ENCODE results near the gene SLC25A21. TPM values are rescaled to one million over a fixed set of nuclear protein-coding genes. Genes with fewer than 3 reads are reported as not detected.

SLC25A21 gene
- total and polyA plus RNA-seq, 5 donors: 0.84 to 1.9 (median 1.3) TPM

DNA sequence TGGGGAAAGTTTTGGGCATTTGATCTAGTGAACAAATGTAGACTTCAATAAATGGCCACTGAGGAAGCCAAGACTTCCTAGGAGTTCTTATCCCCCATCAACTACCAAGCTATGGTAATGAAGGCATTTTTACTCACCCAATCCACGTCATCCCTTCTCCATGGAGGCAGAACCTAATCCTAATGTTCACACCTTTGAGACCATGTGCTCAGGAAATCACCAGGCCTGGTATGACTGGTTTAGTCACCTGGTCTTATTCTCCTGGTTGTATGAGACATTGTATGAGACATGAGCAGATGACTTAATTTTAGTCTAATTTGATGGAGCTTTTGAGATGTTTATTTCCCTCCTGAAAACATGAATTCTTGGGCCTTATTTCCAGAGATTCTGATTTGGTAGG, 422.2 kb downstream of the SLC25A21 start:
- Histone ChIP-seq H3K4me1 (ENCODE audit: control insufficient read depth, insufficient read depth, low read length) (no peaks in the 10 kb centered on the region), H3K27ac (ENCODE audit: low read length) (no peak overlapping the region), H3K4me3 (ENCODE audit: low read length) (no peak overlapping the region), H3K9me3 (ENCODE audit: control insufficient read depth, low read length) (no peaks in the 10 kb centered on the region), H3K27me3 (ENCODE audit: control insufficient read depth, insufficient read depth) (no peaks in the 10 kb centered on the region)
- DNase-seq (no peak), ATAC-seq (no peak)
- whole genome bisulfite sequencing: 62% methylated on average over 1 of the region's 1 CpG
- intact Hi-C loops (cut with DNase I): no loop called here

DNA sequence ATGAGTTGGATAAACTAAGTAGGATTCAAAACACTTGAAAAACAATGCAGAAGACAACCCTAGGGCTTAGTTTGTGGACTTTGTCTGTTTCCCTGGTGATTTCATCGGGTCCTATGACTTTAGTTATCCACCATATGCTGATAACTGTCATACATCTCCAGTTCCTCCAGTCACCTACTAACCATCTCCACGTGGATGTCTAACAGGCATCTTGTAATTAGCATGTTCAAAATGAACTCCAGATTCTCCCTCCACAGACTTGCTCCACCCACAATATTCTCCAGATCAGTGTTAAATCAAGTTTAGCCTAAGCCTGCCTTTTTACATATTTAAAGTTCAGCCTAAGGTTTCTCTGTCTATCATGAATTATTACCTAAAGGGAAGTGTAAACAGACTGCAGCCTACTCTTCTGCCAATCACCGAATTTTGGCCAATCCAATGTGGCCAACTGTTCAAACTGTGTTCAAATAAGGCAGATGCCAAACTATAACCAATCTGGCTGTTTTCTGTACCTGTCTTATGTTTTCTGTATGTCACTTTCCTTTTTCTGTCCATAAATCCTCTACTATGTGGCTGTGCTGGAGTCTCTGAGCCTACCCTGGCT, 423.7 kb downstream of the SLC25A21 start:
- H3K4me1 ChIP-seq (ENCODE audit: control insufficient read depth, insufficient read depth, low read length): no peaks in the 10 kb centered on the region
- no peak overlapping the region for H3K4me3 ChIP-seq (ENCODE audit: low read length)
- no peak for DNase-seq
- no peaks in the 10 kb centered on the region for H3K9me3 ChIP-seq (ENCODE audit: control insufficient read depth, low read length)
- H3K27ac ChIP-seq (ENCODE audit: low read length): no peak overlapping the region
- intact Hi-C loops (cut with DNase I): no loop called here
- WGBS: 63% methylated on average over 3 of the region's 3 CpGs
- no peaks in the 10 kb centered on the region for H3K27me3 ChIP-seq (ENCODE audit: control insufficient read depth, insufficient read depth)
- no peak for ATAC-seq

DNA sequence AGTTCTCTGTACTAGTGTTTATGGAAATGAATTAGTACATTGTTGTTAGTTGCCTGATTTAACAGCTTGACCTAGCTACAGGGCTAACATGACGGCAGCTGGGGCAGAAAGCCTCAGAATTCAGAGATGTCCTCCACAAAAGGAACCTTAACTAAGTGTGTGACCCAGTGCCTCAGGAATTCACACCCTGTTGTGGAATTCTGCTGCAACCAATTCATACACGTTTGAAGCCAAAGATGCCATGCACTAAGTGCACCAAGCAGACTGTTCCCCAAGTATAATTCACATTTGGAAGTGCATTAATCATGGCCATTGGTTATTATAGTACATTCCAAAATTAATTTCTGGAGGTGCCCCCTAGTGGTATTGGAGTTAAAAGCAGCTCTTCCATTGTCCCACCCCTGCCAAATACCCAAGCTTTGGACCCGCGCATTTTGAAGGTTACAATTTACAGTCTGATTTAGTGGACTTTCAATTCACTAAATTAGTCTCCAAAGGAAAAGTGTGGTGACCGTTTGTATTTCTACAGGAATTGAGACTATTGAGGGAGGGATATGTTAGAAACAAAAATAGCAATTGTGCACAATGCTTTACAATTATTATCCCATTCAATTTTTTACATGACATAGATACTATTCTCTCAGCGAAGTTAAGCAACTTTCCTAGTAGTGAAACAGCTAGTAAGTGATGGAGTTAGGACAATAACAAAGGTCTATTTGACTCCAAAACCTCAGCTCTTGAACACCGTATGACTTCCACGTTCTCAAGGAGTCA, 424.8 kb downstream of the SLC25A21 start:
- intact Hi-C loops (cut with DNase I): no loop called here
- WGBS: 45% methylated on average over 8 of the region's 8 CpGs
- no peaks in the 10 kb centered on the region for H3K4me1 ChIP-seq (ENCODE audit: control insufficient read depth, insufficient read depth, low read length)
- no peak for ATAC-seq
- H3K4me3 ChIP-seq (ENCODE audit: low read length): no peak overlapping the region
- no peaks in the 10 kb centered on the region for H3K9me3 ChIP-seq (ENCODE audit: control insufficient read depth, low read length)
- no peak for DNase-seq
- no peak overlapping the region for H3K27ac ChIP-seq (ENCODE audit: low read length)
- no peaks in the 10 kb centered on the region for H3K27me3 ChIP-seq (ENCODE audit: control insufficient read depth, insufficient read depth)

DNA sequence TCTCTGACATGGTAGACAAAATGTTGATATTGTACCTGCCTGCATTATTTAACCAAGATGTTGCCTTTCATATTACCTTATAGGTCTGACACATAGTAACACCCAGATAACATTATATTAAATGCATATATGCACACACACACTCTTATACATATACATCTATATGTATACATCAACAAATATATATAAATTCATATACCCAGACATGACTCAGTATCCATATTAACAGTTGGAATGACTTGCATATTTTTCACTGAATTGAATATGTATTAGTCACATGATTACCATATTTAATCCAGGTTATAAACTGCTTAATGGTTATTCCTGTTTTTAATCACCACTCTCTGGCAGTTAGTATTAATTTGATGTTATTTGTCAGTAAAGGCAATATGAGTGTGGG, 425.5 kb downstream of the SLC25A21 start:
- Histone ChIP-seq H3K4me3 (ENCODE audit: low read length) (no peak overlapping the region), H3K27me3 (ENCODE audit: control insufficient read depth, insufficient read depth) (no peaks in the 10 kb centered on the region), H3K27ac (ENCODE audit: low read length) (no peak overlapping the region), H3K9me3 (ENCODE audit: control insufficient read depth, low read length) (no peaks in the 10 kb centered on the region), H3K4me1 (ENCODE audit: control insufficient read depth, insufficient read depth, low read length) (no peaks in the 10 kb centered on the region)
- ATAC-seq: no peak
- no peak for DNase-seq
- intact Hi-C loops (cut with DNase I): no loop called here

DNA sequence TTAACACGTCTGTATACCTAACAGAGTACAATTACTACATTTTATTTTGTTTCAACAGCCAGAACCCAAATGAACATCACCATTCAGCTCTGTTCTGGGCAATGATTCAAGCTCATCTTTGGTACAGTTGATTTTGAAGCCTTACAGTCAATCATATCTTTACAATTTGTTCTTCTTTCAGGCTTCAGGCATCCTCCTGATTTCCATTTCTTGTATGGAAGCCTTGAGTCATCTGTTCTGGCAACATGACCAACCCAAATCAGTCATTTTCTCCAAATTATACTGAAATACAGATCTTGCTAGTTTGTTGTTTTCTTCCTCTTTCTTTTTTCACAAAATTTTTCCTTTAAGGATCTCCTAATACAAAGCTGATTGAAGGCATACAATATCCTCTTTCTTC, 430.5 kb downstream of the SLC25A21 start:
- Histone ChIP-seq H3K9me3 (ENCODE audit: control insufficient read depth, low read length) (no peaks in the 10 kb centered on the region), H3K4me1 (ENCODE audit: control insufficient read depth, insufficient read depth, low read length) (no peaks in the 10 kb centered on the region), H3K27ac (ENCODE audit: low read length) (no peak overlapping the region), H3K4me3 (ENCODE audit: low read length) (no peak overlapping the region), H3K27me3 (ENCODE audit: control insufficient read depth, insufficient read depth) (no peaks in the 10 kb centered on the region)
- WGBS: 22% methylated on average over 1 of the region's 1 CpG
- ATAC-seq (no peak), DNase-seq (no peak)
- intact Hi-C loops (cut with DNase I): no loop called here

DNA sequence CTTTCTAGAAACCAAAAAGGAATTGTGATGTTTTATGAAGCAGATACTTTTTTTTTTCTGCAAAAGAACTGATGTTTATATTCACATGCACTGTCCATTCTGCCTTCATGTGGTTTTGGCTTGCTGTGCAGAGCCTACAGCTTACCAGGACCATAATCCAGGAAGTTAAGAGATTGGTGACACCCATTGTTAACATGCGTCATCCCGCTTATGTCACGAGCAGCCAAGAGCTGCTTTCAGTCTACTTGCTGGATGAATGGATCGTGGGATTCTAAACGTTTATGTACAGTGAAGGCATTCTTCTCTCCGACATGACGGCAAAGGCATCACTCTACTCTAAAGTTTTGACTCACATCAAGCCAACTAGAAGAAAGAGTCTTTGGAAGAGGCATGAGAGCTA, 434.1 kb downstream of the SLC25A21 start:
- no peaks in the 10 kb centered on the region for H3K4me1 ChIP-seq (ENCODE audit: control insufficient read depth, insufficient read depth, low read length)
- H3K27ac ChIP-seq (ENCODE audit: low read length): no peak overlapping the region
- ATAC-seq: no peak
- no peak overlapping the region for H3K4me3 ChIP-seq (ENCODE audit: low read length)
- intact Hi-C loops (cut with DNase I): no loop called here
- no peaks in the 10 kb centered on the region for H3K9me3 ChIP-seq (ENCODE audit: control insufficient read depth, low read length)
- no peaks in the 10 kb centered on the region for H3K27me3 ChIP-seq (ENCODE audit: control insufficient read depth, insufficient read depth)
- no peak for DNase-seq
- 78% methylated on average over 7 of the region's 7 CpGs for WGBS

DNA sequence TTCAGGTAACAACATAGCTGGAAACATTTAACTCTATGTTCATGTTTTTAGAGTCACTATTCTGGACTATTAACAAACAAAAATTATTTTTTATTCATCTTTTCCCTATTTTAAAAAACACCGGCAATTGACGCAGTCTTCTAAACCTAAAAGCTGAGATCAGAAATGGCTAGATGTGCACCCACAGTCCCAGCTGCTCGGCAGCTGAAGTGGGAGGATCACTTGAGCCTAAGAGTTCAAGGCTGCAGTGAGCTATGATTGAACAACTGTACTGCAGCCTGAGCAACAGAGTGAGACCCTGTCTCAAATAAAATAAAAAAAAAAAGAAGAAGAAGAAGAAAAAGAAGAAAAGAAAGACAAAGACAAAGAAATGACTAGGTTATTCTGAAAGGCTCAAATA, 446.3 kb downstream of the SLC25A21 start:
- no peak for DNase-seq
- ATAC-seq: no peak
- Histone ChIP-seq H3K27ac (ENCODE audit: low read length) (no peak overlapping the region), H3K27me3 (ENCODE audit: control insufficient read depth, insufficient read depth) (no peaks in the 10 kb centered on the region), H3K4me3 (ENCODE audit: low read length) (no peak overlapping the region), H3K4me1 (ENCODE audit: control insufficient read depth, insufficient read depth, low read length) (no peaks in the 10 kb centered on the region), H3K9me3 (ENCODE audit: control insufficient read depth, low read length) (no peaks in the 10 kb centered on the region)
- intact Hi-C loops (cut with DNase I): no loop called here
- 89% methylated on average over 3 of the region's 3 CpGs for WGBS

DNA sequence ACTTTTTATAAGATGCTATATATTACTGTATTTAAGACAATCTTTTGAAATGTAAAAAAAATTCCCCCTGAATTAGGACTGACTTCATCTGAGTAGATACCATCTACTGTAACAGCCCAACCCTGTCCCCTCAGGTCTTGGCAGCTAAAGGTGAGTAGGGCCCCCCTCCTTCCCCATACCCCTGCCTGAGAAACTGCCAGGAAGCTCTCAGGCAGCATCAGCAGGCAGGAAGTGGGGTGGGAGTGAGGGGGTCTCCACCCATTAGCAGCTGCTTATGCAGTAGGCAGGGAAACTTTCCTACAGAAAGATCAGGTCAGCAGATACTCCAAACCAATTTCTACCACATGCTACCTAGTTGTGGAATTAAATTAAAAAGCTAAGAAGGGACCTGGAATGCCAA, 448.2 kb downstream of the SLC25A21 start:
- H3K4me1 ChIP-seq (ENCODE audit: control insufficient read depth, insufficient read depth, low read length): no peaks in the 10 kb centered on the region
- intact Hi-C loops (cut with DNase I): no loop called here
- ATAC-seq (no peak), DNase-seq (no peak)
- H3K4me3 ChIP-seq (ENCODE audit: low read length): no peak overlapping the region
- no peak overlapping the region for H3K27ac ChIP-seq (ENCODE audit: low read length)
- H3K27me3 ChIP-seq (ENCODE audit: control insufficient read depth, insufficient read depth): no peaks in the 10 kb centered on the region
- no peaks in the 10 kb centered on the region for H3K9me3 ChIP-seq (ENCODE audit: control insufficient read depth, low read length)

DNA sequence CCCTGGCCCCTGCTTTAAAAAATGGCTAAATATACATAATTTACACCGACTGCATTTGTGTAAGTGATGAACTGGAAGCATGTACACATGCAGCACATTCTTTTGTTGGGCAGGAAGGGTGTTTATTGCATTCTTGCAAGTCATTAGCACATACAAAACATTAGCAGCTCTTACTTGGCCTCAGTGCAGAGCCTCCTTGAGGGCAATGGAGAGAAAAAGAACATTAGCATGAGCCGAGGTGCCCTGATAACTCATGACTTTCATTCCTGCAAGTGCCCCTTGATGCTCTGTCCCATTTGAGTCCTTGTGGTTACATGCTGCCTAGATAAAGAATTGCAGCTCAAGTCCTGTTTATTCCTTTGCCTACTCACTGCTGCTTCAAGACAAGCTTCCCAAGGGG, 448.9 kb downstream of the SLC25A21 start:
- Histone ChIP-seq H3K27ac (ENCODE audit: low read length) (no peak overlapping the region), H3K9me3 (ENCODE audit: control insufficient read depth, low read length) (no peaks in the 10 kb centered on the region), H3K4me3 (ENCODE audit: low read length) (no peak overlapping the region), H3K4me1 (ENCODE audit: control insufficient read depth, insufficient read depth, low read length) (no peaks in the 10 kb centered on the region), H3K27me3 (ENCODE audit: control insufficient read depth, insufficient read depth) (no peaks in the 10 kb centered on the region)
- intact Hi-C loops (cut with DNase I): no loop called here
- no peak for DNase-seq
- ATAC-seq: no peak
- 42% methylated on average over 2 of the region's 2 CpGs for WGBS

DNA sequence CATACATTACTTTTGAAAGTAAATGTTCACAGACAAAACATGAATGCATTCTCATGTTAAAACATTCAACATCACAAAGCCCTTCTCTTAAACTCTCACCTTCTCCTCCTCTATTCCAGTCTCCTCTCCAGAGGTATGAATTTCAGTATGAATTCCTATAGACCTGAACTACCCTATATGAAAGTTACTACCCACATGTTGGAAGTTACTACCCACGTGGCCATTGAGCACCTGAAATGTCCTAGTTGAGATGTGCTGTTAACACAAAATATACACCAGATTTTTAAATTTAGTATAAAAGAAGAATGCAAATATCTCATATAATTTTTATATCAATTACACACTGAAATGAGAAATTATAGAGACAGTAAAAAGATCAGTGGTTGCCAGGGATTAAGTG, 450.5 kb downstream of the SLC25A21 start:
- 58% methylated on average over 1 of the region's 1 CpG for WGBS
- no peak for DNase-seq
- H3K27ac ChIP-seq (ENCODE audit: low read length): no peak overlapping the region
- no peaks in the 10 kb centered on the region for H3K4me1 ChIP-seq (ENCODE audit: control insufficient read depth, insufficient read depth, low read length)
- intact Hi-C loops (cut with DNase I): no loop called here
- no peaks in the 10 kb centered on the region for H3K27me3 ChIP-seq (ENCODE audit: control insufficient read depth, insufficient read depth)
- no peaks in the 10 kb centered on the region for H3K9me3 ChIP-seq (ENCODE audit: control insufficient read depth, low read length)
- H3K4me3 ChIP-seq (ENCODE audit: low read length): no peak overlapping the region
- no peak for ATAC-seq

DNA sequence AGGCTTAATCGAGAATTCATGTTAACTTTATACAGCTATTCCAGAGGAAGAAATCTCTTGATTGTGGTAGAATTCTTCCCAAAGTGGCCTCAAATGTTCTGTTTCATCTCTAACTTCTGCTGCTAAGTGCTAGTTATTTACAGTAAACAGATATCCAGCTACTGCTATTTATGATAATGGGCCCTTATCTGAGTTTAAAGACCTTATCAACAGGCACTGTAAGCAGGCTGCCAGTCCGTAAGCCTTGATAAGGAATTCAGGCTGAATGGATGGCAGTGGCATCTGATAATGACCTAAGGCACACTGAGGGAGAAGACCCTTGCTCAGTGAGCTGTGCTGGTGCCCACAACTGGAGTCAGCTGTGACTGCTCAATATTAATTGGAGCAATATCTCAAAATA, 451.7 kb downstream of the SLC25A21 start:
- Histone ChIP-seq H3K9me3 (ENCODE audit: control insufficient read depth, low read length) (no peaks in the 10 kb centered on the region), H3K4me3 (ENCODE audit: low read length) (no peak overlapping the region), H3K4me1 (ENCODE audit: control insufficient read depth, insufficient read depth, low read length) (no peaks in the 10 kb centered on the region), H3K27ac (ENCODE audit: low read length) (no peak overlapping the region), H3K27me3 (ENCODE audit: control insufficient read depth, insufficient read depth) (no peaks in the 10 kb centered on the region)
- WGBS: 47% methylated on average over 2 of the region's 2 CpGs
- DNase-seq (no peak), ATAC-seq (no peak)
- intact Hi-C loops (cut with DNase I): no loop called here

DNA sequence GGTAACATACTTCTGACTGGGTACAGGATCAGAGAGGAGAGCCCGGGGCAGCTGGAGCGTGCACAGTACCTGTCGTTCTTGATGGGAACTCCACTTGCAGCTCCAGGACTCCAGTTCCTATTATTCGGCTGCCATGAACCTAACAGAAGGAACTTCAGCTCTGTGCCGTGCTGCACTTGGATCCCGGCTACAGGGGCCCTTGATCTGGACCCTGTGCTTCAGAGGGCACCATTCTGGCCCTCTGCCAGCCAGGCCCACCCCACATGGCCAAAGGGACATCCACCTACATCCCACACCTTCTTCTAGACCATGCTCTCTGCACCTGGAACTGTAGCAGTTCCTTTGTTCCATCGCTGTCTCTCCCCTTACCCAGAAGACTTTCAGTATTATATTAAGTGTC, 452.6 kb downstream of the SLC25A21 start:
- no peaks in the 10 kb centered on the region for H3K27me3 ChIP-seq (ENCODE audit: control insufficient read depth, insufficient read depth)
- intact Hi-C loops (cut with DNase I): no loop called here
- no peaks in the 10 kb centered on the region for H3K9me3 ChIP-seq (ENCODE audit: control insufficient read depth, low read length)
- DNase-seq: no peak
- no peak overlapping the region for H3K27ac ChIP-seq (ENCODE audit: low read length)
- H3K4me1 ChIP-seq (ENCODE audit: control insufficient read depth, insufficient read depth, low read length): no peaks in the 10 kb centered on the region
- ATAC-seq: no peak
- WGBS: 80% methylated on average over 7 of the region's 7 CpGs
- H3K4me3 ChIP-seq (ENCODE audit: low read length): no peak overlapping the region

All from right cardiac atrium (tissue), 5 donors.